HK-2 (cell line): ENCODE data around the gene TFIP11.

Experiments used
- DNase-seq: peaks from one replicate; pipeline ENCODE4 v3.0.0-alpha.2; 2018; ENCODE audit not compliant: unreplicated experiment

Gene TFIP11

DNA sequence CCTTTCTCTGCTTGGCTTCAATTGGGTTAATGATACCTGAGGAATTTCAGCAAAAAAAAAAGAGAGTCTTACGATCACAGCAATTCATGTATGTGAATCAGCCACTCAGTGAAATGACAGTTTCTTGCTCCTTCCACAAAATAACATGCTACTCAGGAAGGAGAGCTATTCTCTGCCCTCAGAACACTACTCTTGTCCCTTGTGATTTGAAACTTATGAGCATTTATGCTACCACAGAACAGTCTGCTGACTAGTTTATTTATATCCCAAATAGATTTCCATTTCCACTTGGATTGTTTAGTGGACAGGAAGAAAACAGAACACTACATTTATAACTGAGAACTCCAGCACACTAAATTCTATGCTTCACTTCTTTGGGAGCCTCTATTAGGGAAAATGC lies 8.5 kb downstream of the TFIP11 start:
- DNase-seq, result no peak

DNA sequence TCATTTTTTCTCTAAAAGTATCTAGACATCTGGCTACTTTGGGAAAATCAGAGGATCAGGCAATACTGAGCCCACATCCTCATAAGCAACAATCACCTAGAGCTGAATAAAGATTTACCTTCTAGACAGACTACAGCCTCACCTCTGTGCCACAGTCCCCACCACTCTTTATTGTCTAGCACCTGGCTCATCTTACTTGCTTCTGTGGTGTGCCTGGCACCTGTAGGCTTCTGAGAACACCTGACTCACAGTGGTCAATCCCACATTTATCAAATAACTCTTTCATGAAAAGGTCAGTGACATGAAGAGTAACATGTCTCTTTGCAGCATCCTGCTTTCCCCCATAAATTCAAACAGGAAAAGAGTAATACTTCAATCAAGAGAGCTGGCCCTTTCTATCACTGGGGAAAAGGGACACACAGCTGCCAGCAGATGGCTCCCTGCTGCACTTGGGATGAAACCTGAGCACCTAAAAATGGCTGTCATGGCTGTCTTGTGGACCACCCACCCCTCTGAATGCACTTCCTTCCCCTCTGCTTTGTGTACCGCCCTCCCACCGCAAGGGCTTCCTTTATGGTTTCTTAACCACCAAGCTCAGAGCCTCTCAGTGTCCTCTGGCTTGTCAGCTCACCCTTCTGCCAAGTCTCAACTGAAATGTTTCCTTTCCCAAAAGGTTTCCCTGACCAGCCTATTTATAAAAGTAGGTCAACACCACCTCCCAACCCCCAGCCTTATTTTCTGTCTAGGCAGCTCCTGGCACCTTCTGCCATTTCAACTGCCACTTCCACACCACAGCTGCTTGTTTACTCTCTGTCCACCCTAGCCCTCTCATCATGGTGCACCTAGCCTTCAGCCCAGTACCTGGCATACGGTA lies 9.3 kb downstream of the TFIP11 start:
- DNase-seq, result no peak

DNA sequence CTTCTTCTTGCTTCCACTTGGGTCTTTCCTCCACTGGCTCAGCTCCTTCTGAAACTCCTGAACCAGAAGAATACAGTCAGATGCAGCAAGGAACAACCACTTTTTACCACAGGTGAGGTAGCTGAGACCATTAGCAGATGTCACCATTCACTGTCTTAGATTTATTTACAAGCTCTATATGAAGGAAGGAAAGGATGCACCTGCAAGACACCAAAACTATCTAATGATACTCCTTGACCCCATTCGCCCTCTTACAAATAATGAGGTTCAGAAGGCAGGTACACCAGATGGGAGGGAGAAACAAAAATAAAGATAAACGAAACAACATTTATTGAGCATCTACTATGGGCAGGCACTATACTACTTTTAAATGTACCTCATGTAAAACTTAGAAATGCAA lies 10.3 kb downstream of the TFIP11 start:
- DNase-seq, result no peak

DNA sequence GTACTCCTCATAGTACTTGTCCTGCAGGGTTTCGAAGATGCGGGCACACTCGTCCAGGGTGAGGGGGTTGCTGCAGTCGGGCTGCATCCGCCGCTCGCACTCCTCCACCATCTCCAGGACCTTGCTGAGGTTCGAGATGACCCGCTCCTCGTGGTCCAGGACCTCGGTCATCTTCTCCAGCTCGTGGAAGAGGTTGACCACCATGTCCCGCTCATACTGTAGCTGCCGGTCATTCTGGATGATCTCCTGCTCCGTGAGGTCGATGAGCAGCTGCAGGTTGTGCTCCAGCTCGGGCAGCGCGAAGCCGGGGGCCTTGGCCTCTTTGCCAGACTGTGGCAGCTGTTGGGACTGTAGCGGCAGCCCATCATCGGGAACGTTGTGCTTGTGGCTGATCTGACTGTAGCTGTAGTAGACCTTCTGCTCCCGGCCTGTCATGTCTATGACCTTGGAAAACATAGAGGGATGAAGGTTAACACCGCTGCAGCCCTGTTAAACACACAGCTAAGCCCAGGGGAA lies 13.0 kb downstream of the TFIP11 start:
- no peak for DNase-seq

DNA sequence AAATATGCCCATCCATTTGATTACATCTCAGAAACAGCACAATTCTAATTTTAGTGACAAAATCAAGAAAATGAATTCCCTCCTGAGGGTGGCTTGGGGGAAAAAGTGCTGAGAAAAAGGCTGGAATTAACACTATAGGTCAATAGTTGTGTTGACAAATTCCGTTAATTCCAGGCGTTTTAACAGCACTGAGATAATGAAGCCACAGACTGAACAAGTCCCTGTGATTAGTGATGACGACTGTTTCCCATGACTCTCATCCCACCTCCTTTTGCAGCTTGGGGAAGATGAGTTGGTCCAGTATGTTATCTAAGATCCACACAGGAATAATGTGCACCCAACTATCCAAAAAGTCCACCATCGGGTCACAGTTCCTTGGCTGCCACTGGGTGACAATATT lies 15.8 kb downstream of the TFIP11 start:
- DNase-seq, result no peak

DNA sequence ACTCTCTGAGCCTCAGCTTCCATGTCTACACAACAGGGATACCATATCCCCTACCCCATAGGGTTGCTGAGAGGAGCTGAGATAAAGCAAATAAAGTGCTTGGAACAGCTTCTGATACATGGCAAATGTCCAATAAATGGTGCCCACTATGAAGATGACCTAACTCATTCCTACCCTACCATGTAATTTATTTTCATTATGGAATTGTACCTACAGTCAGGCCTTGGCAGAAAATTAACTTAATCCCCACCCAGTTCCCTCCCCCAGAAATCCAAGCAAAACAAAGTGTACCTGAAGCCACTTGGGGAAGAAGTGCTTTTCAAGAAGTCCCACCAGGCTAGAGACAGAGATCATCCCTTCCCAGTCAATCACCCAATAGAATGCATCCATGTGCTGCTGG lies 17.8 kb downstream of the TFIP11 start:
- DNase-seq, result peak; percentile 21

DNA sequence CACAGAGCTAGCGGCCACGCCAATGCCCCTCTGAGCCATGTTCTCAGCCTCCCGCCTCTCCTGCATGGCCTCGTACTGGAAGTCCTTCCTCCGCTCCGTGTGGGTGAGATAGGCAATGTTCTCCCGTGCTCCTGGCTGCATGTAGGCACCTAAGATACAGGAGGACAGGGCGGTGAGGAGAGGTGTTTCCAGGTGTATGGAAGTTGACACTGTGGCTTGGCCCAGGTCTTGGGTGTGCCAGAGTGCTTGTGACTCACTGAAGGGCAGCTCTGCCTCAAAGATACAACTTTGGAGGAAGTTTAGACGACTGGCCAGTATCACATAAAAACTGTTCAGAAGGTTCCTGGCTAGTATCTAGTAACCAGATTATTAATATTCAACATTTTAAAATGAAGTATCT lies 20.1 kb downstream of the TFIP11 start:
- no peak for DNase-seq

DNA sequence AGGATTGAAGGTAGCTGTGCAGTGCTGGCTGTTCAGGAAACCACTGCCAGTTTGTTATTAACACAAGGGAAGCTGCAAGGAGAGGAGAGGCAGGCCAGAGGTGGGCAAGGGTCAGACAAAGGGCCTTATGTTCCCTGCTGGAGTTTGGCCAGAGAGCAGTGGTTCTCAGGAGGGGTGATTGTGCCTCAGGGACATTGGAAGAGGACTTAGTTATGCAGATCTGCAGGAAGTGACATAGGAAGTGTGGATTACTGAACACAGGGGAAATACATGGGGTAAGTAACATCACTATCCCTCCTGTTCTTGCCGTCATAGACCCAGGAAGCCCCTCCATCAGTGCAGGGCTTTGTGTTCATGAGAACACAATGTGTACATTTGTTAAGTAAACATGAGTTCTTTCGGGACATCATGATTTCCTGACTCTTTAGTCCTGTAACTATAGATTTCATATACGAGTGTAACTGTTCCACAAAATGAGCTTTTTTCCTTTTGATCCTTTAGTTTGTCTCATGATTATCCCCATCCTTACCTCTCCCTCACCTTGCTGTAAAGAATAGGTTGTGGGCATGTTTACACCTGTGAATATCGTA lies 22.7 kb downstream of the TFIP11 start:
- DNase-seq, result no peak

DNA sequence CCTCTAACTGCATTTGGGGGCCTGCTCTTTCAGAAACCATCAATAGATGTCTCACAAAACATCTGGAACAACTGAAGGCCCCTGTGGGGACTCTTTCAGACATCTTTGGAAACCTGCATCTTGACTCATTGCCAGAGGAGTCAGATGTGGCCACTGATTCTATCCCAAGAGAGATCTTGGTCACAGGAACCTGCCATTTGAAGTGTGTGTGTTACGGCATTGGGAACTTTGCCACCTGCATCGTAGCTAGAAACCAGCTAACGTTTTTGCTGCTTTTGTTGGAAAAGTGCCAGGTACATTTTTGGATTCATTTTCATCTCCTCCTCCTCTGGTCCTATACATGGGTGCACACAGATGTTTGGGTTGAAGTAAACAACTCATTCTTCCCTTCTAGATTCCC lies 24.3 kb downstream of the TFIP11 start:
- DNase-seq, result no peak

DNA sequence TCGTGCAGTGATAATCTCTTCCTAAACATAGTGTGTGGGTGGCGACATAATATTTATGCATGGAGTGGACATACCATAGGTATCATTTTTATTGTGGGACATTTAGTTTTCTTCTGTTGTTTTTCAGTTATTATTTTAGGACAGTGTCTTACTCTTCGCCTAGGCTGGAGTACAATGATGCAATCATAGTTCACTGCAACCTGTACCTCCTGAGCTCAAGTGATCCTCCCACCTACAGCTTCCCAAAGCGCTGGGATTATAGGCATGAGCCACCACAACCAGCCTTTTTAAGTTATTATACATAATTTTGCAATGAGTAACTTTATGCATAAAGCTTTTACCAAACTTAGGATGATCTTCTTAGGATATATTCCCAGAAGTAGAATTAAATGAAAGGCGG lies 25.9 kb downstream of the TFIP11 start:
- DNase-seq, result no peak

DNA sequence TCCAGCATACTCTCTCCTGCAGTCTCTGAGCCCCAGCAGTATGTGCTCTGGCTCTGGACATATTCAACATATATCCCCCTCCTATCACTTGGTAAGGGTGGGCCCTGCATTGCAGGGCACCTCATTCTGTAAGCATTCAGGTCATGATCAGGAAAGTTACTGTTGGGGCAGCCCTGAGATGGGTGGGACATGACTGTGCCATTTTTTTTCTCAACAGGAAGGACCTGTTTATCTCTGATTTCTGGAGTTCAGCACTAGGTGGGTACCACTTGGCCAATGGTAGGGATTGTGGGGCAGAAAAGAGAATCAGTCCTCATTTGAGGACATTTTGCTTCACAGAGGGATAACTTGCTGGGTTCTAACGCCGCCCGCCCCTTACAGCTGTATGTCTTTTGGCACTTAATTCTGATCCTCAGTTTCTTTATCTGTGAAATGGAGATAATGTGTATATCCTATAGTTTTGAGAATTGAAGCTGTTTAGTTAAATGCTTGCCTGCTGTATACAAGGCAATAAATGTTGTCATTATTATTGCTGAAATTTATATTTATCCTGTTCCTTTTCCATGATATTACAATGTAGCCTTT lies 26.4 kb downstream of the TFIP11 start:
- DNase-seq, result no peak

DNA sequence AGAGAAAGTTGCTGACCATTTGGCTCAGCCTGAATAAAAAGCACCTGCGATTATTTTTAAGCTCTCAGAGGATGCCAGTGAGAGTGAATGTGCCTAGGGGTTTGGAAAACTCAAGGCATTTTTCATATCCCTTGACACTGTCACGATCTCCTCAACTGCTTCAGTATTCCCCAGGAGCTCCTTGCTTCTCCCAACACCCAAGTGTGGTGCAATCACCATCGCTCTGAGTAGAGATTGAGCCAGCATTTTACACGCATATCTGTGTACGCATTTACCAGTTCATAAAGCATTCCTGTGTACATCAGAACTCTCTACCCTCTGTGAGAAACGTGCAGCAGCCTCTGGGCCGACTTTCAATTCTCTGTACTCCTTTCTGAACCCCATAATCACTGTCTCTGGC lies 27.3 kb downstream of the TFIP11 start:
- no peak for DNase-seq

DNA sequence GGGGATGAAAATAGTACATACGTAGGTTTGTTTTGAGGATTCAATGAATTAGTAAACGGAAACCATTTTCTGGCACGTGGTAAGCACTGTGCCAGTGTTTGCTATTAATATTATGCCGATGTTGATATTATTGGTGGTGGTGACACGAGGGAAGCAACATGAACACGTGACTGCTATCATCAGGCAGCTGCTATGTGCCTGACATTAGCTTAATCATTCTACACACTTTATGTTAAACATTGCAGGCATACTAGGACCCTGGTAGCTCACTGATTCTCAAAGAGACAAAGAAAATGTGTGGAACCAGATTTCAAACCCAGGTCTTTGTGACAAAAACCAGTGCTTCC lies 27.9 kb downstream of the TFIP11 start:
- no peak for DNase-seq

DNA sequence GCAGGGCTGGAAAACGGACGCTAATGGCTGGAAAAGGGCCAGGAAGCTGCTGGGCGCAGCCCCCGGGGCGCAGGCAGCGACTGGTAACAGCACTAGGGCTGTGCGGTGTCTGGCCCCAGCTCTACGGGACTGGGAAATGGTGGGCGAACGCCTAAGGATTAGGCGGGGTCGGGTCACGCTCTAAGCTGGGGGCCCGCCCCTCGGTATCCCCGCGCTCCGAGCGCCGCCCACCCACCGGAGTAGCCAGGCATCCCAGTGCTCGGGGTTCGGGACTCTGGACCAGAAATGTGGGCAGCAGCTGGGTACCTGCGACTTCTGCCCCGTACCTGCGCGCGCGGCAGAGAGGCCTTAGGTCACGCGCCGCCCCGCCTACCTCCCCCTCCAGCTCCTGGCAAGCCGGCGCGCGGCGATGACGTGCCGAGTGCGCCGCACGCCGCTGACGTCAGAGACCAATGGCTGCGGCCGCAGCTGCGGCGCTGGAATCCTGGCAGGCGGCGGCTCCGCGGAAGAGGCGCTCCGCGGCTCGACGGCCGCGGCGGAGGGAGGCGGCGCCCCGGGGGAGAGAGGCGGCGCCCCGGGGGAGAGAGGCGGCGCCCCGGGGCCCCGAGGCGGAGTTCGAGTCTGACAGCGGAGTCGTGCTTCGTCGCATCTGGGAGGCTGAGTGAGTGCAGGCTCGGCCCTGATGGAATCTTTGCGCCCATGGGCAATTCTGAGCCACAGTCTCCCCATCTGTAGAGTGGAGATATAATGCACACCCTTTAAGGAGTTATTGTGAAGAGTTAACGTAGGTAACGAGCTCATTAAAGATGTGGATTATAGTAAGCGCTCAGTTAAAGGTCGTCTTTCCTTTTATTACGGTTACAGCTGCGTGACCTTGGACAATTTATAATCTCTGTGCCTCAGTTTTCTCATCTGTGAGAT lies 28.6 kb downstream of the TFIP11 start, which contains the start of the genes HPS4 and SRRD:
Gene HPS4, minus strand, starts transcription at position 345 of the 921 bp plus-strand sequence. CDS start 2,021 bp downstream, outside the sequence.
Gene SRRD, plus strand, starts transcription at position 439 of the 921 bp plus-strand sequence. Its CDS starts 14 bp downstream, at position 453.
- peak; percentile 82 for DNase-seq

DNA sequence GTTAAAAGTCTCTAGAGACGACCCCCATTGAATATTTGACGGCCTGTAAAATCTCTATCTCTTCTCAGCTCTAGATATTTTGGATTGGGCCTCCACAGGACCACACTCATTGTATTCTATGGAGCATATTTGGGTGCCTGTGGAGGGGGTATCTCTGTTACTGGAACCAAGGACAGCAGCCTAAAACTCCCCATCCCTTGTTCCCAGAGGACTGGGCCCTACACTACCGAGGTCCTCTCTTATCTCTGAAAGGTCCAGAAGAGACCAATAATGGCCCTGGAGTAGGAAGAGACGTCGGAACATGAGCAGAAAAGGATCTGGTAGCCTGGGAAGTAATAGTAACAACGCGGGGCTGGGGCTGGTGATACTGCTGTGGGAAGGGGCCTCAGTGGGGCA lies 29.2 kb downstream of the TFIP11 start:
- DNase-seq, result no peak

DNA sequence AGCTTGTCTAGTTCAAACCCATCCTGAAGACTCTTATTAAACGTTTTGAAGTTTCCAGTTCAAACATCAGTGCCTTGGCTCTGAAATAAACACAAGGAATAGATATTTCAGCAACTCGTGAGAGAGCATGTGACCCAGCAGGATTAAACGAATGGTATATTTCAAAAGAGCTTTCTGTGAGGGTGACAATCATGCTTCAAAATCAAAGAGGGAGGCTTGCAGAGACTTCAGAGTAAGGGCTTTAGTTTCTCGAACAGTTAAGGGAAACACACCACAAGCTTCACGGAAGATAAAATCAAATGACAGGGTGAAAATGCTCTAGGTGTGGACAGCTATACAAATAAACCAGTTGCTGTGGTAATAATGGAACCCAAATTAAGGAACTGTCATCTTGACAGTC lies 30.1 kb downstream of the TFIP11 start:
- DNase-seq, result no peak

DNA sequence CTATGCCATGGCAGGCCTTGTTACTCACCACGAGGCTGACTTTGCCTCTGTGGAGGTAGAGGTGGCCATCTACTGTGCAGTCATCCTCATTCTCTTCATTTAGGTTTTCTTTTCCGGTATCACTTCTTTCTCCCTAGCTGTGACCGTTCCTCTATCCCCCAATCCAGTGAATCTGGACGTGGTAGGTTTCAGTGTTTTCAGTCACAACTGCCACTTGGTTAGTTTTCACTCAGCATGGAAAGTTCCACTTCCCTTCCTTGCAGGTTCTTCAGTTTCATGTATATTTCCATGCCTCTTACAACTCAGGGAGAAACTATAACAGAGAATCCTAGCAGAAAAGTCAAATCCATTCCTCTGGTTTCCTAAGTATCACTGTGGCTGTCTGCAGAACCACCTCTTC lies 30.6 kb downstream of the TFIP11 start:
- no peak for DNase-seq

DNA sequence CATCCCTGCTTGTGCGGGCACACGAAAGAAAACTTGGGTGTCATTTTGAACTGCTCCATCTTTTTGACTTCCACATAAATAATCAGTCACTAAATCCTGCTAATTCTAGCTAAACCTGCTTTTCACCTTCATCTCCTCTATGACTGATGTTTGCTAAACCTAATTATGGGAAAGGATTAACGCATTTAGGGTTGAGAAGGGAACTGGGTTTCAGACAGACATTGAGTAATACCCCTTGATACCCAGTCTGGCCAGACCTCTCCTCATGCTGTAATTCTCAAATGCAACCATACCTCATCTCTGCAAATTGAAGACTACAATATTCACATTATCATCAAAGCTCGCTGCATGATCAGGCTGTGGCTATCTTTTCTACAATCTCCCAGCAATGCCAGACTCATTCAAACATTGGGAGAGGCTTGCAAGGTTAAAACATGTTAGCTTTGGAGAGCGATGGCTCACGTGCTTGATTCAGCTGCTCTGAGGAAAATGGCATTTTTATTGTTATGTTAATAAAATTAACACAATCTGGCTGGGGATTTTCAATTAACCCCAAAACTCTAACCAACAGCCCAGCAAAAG lies 31.1 kb downstream of the TFIP11 start:
- no peak for DNase-seq

DNA sequence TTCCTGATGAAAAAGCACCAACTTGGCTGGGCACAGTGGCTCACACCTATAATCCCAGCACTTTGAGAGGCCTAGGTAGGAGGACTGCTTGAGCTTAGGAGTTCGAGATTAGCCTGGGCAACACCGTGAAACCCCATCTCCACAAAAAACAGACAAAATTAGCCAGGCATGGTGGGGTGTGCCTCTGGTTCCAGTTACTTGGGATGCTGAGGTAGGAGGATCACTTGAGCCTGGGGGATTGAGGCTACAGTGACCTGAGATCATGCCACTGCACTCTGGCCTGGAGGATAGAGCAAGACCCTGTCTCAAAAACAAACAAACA lies 31.7 kb downstream of the TFIP11 start:
- DNase-seq, result no peak

DNA sequence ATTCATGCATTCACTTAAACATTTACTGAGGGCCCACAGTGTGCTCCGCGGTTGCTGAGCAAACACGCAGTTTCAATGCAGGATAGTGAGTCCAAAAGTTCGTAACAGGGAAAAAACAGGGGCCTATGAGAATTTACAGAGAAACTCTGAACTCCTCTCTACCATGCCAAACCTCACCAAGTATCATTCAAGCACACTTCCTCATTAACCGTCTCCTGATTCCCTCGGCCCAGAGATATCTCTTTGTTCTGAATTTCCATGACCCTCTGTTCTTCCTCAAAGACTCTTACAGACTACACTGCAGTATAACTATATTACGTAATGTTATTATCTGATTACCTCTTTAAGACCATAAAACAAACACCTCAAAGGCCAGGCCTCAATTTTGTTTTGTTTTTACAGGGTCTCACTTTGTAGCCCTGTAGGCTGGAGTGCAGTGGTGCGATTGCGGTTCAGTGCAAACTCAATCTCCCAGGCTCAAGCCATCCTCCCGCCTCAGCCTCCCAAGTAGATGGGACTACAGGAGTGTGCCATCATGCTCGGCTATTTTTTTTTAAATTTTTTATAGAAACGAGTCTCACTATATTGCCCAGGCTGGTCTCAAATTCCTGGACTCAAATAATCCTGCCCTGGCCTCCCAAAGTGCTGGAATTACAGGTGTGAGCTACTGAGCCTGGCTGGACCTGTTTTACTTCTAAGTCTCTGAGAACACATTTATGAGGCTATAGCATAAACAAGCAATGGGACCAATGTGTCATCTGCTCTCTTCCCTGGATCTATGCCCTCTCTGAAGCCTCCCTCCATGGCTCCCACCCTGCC lies 32.3 kb downstream of the TFIP11 start:
- DNase-seq, result no peak
